Activated gamma-delta T cell treated with Interleukin-2 at 50 U/mL for 16 hours (primary cell): ENCODE data around the gene TRPM1.

Experiments used
- DNase-seq: peaks from one replicate; pipeline ENCODE4 v3.0.0-alpha.2; 2020

TRPM1 gene

GRCh38 chr15:31101262-31102038, at the start of gene TRPM1:
Gene TRPM1 (minus strand): TSS chr15:31101725. CDS start chr15:31081355, 20,370 bp downstream.
- DNase-seq: no peak

DNA sequence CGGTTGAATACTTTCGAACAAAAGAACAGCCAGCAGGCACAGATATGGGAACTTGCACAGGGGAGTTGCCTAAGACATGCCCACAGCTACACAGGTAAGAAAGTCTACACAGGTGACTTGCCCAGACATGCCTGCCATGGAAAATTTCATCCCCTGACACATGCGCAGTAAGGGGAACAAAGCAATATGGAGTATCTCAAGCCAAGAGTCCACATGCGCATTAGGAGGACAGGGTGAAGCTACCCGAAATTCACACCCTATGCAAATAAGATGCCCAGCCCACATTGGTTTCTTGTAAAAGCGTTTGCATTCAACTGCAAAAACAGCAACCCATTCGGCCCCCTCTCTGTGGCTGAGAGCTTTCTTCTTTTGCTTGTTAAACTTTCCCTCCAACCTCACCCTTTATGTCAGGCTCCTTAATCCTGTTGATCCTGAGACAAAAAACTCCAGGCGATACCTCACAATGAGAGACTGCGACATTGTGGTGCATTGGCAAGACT, 49.3 kb upstream of the TRPM1 start:
- no peak for DNase-seq

DNA sequence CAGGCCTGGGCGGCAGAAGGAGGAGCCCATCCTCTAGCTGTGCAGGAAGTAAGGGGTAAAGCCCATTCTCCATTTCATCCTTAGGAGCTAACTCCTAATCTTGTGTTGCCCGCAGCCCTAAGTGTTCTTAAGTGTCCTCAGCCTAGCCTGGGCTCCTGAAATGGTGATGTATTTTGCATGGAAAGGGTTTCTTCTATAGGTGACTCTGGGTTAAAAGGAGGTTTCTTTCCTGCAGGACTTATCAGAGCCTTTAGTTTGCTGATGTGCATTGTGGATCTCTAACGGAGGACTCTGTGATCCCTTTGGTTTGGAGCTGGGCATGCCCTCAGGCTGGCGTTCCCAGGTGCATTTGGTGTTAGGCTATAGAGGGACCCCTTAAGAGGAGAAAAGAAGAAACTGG, 48.5 kb upstream of the TRPM1 start:
- no peak for DNase-seq

DNA sequence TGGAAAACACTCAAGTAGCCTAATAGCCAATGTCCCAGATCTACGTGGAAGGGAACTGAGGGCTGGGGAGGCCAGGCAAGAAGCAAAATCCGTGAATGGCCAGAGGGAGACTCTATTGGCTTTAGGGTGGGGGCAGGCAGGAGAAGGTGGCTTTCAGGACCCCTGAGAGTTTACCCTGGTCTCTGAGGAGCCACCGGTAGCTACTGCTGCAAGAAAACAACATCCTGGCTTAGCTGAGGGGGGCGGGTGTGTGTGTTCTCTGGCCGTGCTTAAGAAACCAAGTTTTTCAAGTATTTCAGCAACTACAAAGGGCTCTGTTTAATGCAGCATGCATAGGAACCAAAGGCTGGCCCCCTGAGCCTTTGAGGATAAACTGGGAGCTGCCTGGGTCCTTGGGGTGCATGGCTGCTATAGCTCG, 47.6 kb upstream of the TRPM1 start:
- no peak for DNase-seq

GRCh38 chr15:31148297-31149087, 47.0 kb upstream of the TRPM1 start:
- DNase-seq: no peak

DNA sequence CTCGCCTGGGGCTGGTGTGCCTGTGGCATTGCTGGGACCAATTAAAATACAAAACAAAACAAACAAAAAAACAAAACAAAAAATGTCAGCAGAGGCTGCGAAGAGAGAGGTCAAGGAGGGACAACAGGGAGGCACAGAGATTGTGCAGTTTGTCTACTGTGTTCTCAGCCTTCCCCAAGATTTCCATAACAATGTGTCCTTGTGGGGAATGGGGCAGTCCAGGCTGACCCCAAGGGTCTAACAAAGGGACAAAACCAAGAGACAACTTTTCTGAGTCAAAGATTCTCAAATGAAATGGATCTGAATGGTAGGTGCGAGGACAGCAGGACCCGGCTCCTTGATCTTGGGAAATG, 46.4 kb upstream of the TRPM1 start:
- no peak for DNase-seq

GRCh38 chr15:31147456-31147855, 45.9 kb upstream of the TRPM1 start:
- DNase-seq: no peak

DNA sequence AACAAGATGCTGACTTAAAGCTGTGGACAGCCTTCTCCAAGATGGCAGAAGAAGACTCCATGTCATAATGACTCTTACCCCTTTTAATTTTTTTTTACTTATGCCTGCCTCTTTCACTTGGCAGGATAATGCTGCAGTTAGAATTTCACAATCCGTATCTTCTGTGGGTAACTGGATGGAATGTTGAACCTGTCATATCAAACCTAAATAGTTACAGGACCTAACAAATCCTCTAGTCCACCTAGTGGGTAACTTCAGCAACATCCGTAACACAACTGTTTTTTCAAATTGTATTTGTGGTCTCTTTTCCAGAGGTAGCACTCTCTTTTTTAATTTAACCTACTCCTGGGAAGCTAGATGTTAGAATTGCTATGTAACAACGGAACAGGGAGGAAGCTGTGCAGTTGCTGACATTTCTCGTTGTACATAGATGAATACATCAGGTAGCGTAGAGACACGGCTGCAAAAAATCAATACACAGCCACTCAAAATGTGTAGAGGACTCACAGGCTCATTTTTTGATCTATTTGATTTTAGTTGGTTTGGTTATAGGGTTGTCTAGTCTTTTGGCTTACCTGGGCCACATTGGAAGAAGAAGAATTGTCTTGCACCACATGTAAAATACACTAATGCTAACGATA, 43.9 kb upstream of the TRPM1 start:
- DNase-seq: no peak

DNA sequence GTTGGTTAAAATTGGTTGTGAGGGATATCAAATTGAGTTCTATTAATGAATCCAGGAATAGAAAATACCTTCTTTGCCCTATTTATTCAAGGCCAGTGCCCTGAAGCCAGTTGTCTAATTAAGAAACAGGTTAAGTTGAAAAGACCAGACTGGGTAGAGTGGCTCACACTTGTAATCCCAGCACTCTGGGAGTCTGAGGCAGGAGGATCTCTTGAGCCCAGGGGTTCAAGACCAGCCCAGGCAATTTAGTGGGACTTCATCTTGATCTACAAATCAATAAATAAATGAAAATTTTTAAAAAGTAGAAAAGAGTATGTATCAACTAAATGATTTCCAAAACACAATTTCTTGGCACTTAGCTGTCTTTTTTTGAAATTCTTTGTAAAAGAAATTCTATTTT, 40.3 kb upstream of the TRPM1 start:
- no peak for DNase-seq

GRCh38 chr15:31136607-31137328, 35.2 kb upstream of the TRPM1 start:
- no peak for DNase-seq

DNA sequence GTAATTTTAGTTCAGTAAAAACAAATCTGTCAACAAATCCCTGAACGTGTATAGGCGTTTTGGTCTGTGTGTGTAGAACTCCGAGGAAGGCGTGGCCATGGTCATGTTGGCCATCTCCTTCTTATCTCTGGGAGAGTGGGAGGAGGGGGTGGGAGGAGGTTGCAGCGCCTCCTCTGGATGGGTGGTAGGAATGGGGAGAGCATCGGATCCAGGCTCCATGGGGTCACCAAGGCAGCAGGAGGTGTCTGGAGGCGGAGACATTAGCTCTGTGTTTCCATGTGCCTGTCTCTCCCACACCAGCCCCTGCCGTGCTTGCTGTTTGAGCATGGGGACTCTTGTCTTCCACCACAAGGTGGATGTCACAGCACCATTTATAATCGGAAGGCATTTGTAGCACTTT, 34.5 kb upstream of the TRPM1 start:
- DNase-seq: no peak

DNA sequence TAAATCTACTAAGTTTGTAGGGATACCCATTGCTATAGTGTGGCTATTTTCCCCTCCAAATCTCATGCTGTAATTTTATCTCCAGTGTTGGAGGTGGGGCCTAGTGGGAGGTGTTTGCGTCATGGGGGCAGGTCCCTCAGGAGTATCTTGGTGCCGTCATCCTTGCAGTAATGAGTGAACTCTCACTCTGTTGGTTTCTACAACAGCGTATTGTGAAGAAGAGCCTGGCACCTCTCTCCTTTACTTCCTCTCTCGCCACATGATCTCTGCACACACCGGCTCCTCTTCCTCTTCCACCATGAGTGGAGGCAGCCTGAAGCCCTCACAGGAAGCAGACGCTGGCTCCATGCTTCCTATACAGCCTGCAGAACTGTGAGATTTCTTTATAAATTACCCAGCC, 34.0 kb upstream of the TRPM1 start:
- DNase-seq: no peak

- no peak for DNase-seq
Measured at GRCh38 chr15:31133890-31134289, 32.4 kb upstream of the TRPM1 start.

DNA sequence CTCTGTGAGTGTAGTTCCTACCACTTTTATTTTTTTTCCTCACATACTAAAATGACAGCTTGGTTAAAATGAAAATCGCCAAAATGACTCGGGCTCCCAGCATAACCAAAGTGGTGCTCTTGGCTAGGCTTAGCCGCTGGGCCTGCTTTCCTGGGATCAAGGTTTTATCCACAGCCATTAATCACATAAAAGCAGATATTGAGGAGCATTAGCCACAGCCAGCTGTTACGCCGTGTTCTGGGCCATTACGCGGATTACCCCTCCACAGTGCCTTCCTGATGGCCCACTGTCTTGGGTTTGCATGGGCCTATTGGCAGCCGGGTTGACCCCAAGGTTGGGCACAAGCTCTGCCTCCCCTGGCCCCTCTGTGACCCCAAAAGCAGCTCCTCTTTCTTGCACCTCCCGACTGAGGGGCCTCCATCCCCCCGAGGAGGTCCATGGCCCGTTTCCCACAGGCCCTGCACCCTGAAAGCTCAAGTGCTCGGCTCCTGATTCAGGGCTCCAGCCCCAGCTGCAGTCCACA, 30.4 kb upstream of the TRPM1 start:
- DNase-seq: no peak

DNA sequence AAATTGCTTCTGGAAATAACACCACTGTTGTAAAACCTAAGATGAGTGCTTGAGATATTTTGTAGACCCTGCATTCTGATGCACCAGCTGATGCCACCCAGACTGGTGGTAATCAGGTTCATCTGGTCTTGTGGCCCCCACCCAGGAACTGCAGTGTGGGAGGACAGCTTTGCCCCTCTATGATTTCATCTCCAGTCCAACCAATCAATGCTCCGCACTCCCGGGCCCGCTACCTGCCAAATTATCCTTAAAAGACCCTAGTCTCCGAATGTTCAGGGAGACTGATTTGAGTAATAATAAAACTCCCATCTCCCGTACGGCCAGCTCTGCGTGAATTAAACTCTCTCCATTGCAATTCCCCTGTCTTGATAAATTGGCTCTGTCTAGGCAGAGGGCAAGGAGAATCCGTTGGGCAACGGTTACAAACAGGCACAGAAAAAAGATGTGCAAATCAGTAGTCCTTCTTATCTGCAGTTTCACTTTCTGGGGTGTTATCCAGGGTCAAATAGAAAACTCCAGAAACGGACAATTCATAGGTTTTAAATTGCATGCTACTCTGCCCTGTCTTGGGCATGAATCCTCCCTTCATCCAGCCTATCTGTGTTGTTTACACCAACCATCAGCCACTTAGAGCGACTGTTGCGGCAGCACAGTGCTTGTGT, 29.2 kb upstream of the TRPM1 start:
- no peak for DNase-seq

GRCh38 chr15:31129769-31130303, 28.3 kb upstream of the TRPM1 start:
- no peak for DNase-seq

GRCh38 chr15:31128919-31129768, 27.6 kb upstream of the TRPM1 start:
- DNase-seq: peak; percentile 80

DNA sequence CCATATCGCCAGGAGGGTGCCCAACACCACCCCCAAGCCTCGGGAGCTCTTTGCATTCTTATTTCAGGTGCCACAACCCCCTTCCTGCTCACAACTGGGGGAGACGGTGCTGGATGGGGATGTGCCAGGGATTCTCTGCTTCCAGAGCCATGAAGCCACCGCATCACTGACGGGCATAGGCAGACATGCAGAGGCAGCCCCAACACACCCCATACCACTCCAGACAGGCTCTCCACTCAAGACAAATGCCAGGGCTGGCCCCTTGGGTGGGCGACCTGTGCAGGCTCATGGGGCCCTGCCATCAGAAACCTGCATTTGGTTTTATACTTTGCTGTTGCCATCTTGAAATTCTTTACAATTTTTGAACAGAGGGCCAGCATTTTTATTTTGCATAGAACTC, 27.0 kb upstream of the TRPM1 start:
- no peak for DNase-seq

- DNase-seq: no peak
Measured at GRCh38 chr15:31127596-31128261, 26.2 kb upstream of the TRPM1 start.

DNA sequence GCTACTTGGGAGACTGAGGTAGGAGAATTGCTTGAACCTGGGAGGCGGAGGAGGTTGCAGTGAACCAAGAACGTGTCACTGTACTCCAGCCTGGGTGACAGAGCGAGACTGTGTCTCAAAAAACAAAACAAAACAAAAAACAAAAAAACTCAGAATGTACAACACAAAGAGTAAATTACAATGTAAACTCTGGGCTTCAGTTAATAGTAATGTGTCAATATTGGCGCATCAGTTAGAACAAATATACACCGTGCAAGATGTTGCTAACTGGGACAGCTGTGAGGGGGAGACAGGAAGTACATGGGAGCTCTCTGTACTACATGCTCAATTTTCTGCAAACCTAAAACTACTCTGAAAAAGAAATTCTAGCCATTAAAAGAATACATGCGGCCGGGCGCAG, 23.5 kb upstream of the TRPM1 start:
- no peak for DNase-seq
